Measurements from ENCODE around the gene SRP9.

SRP9 gene, protein sequence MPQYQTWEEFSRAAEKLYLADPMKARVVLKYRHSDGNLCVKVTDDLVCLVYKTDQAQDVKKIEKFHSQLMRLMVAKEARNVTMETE

DNA sequence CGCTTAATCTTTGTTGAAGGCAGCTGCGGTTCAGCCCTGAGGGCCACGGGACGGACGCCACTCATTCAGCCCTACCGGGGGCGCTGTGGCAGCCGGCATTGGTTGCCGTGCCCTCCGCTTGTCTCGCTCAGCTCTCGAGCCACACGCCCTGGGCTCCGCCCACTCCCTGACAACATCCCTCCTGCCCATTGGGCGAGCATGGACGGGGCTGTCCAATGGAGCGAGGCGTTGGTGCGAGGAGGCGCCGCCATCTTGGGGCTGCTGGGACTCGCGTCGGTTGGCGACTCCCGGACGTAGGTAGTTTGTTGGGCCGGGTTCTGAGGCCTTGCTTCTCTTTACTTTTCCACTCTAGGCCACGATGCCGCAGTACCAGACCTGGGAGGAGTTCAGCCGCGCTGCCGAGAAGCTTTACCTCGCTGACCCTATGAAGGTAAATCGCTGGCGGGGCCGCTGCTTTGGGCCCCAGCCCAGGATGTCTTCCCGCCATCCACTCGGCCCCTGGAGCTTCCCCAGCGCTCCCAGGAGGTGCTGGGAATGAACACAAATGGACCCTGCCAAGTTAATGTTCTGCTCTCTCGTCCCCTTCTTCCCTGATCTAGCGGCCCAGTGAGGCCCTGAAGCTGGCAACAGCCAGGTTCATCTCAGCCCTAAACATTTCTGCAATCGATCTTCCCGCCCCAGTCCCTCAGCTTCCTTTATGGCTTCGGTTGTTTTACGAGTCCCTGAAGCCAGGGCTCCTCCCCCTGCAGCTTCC lies at the start of gene SRP9:
SRP9 (plus strand) TSS at position 244 of the 754 bp plus-strand sequence; CDS start at position 359, 115 bp downstream.
- peak; percentile 100 for DNase-seq
- no peaks in the 10 kb centered on the region for H3K9me3 Mint-ChIP-seq
- CTCF ChIA-PET = interaction anchor here (0.6 to 3.1 kb wide), 21 partner anchors 9 to 309 kb away, joined by 3 to 12 read pairs (median 4); partner anchors contain the start of genes PYCR2 and TMEM63A
- H3K36me3 Mint-ChIP-seq = peaks cover 27% of the 10 kb centered on the region
- H3K4me3 Mint-ChIP-seq = no peak within 1 kb of the TSS
- peaks cover 3% of the 10 kb centered on the region for H3K27me3 Mint-ChIP-seq
- no peak within 1 kb of the TSS for H3K27ac Mint-ChIP-seq
- peaks cover 33% of the 10 kb centered on the region for H3K4me1 Mint-ChIP-seq

DNA sequence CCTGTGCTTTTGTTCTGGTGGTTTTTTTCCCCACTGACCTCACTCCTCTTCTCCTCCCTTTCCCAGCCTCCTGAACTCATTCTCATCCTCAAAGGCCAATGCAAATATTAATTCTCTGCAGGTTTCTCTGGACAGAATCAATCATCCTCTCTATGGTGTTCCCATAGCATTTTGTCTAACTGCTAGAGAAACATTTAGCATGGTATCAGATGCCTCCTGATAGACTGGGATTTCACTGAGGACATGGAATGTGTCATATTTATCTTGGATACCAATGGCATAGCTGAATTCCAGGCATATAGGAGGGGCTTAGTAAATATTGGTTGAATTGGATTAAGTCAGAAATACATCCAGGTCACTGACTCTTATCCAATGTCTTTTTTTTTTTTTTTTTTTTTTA lies 46.1 kb upstream of the SRP9 start:
- H3K4me3 Mint-ChIP-seq = no peak overlapping the region
- CTCF ChIA-PET = no interaction called here
- H3K4me1 Mint-ChIP-seq = no peaks in the 10 kb centered on the region
- no peaks in the 10 kb centered on the region for H3K9me3 Mint-ChIP-seq
- no peaks in the 10 kb centered on the region for H3K36me3 Mint-ChIP-seq
- H3K27ac Mint-ChIP-seq = no peak overlapping the region
- no peak for DNase-seq
- peaks cover 9% of the 10 kb centered on the region for H3K27me3 Mint-ChIP-seq

DNA sequence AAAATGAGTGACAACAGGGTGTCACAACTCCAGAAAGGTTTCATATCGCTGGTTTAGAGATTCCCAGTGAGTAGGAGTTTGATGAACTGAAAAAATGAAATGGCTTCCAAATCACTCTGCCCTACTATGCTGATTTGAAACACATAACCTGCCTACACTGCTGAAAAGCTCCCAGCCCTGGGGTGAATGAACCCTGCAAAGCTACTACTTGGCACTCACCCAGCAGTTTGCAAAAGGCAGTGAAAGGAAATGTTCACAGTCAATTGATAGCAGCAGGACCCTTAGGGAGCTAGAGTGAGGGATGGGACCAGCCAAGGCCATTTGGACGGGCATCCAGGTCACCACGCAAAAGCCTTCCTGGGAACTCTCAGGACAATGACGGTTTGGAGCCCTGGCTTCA lies 44.4 kb upstream of the SRP9 start:
- peaks cover 9% of the 10 kb centered on the region for H3K27me3 Mint-ChIP-seq
- DNase-seq = no peak
- H3K9me3 Mint-ChIP-seq = no peaks in the 10 kb centered on the region
- CTCF ChIA-PET = no interaction called here
- no peaks in the 10 kb centered on the region for H3K36me3 Mint-ChIP-seq
- H3K4me3 Mint-ChIP-seq = no peak overlapping the region
- no peaks in the 10 kb centered on the region for H3K4me1 Mint-ChIP-seq
- no peak overlapping the region for H3K27ac Mint-ChIP-seq

DNA sequence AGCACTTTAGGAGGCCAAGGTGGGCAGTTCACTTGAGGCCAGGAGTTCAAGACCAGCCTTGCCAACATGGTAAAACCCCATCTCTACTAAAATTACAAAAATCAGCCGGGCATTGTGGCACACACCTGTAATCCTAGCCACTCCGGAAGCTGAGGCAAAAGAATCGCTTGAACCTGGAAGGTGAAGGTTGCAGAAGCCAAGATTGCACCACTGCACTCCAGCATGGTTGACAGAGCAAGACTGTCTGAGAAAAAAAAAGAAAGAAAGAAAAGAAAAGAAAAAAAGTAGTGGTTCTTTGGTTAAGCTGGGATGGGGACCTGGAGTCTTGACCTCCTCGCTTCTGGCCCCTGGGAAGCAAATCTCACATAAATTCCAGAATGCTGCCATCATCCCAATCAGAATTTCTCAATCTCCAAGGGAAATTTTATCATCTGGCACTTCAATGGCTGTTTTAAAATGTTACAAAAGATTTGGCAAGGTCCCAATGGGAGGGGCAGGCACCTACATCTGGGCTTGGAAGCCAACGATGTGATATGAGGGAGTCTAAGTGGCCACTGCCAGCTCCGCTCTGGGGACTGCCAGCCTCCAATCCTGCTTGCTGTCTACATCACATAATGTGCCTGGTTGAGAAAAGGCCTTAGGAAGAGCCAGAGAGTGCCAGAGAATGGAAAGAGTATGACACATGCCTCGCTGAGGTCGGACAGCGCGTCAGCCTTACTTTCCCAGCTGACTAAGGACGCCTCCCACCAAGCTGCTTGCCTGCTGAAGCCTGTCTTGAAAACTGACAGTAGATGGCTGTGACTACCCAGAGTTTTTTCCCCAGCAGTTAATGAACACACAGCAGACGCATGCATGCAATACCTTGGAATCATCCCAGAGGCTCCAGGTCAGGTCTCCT lies 42.1 kb upstream of the SRP9 start:
- Mint-ChIP-seq H3K36me3 (no peaks in the 10 kb centered on the region), H3K4me3 (no peak overlapping the region), H3K4me1 (no peaks in the 10 kb centered on the region), H3K27ac (no peak overlapping the region), H3K9me3 (no peaks in the 10 kb centered on the region), H3K27me3 (peaks cover 9% of the 10 kb centered on the region)
- DNase-seq = no peak
- CTCF ChIA-PET = no interaction called here

DNA sequence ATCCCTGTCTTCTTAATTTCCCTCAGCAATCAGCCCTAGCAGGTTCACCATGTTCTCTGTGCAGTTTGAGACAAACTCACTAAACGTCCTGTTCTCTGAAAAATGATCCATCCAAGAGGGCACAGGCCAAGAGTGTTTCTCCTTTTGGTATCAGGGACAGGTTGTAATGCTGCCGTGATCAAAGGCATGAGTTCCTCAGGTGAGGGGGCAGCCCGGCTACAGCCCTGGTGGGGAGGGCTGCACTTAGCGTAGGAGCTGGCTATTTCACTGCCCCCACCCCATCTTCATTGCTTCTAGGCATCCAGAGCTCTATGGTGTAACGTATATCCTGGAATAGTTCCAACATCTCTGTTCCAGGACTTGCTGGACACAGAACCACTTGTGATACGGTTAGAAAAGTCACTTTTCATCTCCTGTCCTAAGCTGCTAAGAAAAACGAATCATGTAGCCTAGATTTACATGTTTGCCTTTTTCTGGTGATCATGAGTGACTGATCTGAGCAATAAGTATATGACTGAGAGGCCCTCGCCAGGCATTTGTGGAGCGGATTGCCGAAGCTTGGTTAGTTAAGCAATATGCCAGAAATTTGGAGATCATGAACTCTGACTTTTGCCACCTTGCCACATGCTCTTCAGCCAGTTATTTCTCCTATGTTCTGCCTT lies 41.1 kb upstream of the SRP9 start:
- no peak overlapping the region for H3K4me3 Mint-ChIP-seq
- H3K9me3 Mint-ChIP-seq = no peaks in the 10 kb centered on the region
- no peaks in the 10 kb centered on the region for H3K4me1 Mint-ChIP-seq
- no peak for DNase-seq
- no peak overlapping the region for H3K27ac Mint-ChIP-seq
- H3K36me3 Mint-ChIP-seq = no peaks in the 10 kb centered on the region
- CTCF ChIA-PET = interaction anchor here (0.6 to 0.8 kb wide), 2 partner anchors 10 to 167 kb away, joined by 3 read pairs; no protein-coding TSS in a partner anchor
- H3K27me3 Mint-ChIP-seq = peaks cover 4% of the 10 kb centered on the region

DNA sequence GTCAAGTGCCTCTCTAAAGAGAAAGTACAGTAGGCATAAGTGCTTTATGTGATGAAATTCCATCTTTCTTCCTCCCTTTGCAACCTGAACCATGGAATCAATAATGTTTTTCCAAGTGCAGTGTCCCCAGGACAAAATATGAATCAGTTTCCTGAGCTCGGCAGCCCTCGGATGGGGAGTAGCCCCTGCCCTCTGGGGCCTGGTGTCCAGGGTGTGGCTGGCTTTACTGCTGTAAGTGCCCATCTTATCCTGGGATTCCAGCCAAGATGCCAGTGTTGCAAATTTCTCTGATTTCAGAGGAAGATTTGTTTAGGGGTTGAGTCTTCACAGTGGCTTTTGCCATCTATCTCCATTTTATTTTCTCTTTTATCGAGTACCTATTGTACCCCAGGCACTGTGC lies 40.5 kb upstream of the SRP9 start:
- peaks cover 4% of the 10 kb centered on the region for H3K27me3 Mint-ChIP-seq
- CTCF ChIA-PET = interaction anchor here (0.6 to 0.8 kb wide), 2 partner anchors 10 to 168 kb away, joined by 3 read pairs; no protein-coding TSS in a partner anchor
- no peaks in the 10 kb centered on the region for H3K36me3 Mint-ChIP-seq
- no peaks in the 10 kb centered on the region for H3K4me1 Mint-ChIP-seq
- DNase-seq = no peak
- no peaks in the 10 kb centered on the region for H3K9me3 Mint-ChIP-seq
- H3K27ac Mint-ChIP-seq = no peak overlapping the region
- H3K4me3 Mint-ChIP-seq = no peak overlapping the region

DNA sequence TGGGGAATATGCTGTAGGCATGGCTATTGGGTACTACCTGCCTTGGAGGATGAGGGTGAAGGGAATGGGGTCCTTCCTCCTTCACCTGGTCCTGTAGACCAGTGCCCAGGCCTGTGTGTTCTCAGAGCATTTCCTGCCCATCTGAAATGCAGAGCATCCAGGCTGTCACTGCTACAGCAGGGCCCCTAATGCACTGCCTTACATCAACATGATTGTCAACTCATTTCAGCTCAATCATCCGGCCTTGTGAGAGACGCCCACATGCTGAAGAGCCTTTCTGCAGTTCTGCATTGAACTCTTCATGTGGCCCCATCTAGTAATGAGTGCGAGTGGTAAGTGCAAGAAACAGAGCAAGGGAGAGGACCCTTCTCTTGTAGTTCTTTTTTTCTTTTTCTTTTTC lies 39.8 kb upstream of the SRP9 start:
- Mint-ChIP-seq H3K27me3 (peaks cover under 1% of the 10 kb centered on the region), H3K4me3 (no peak overlapping the region), H3K36me3 (no peaks in the 10 kb centered on the region), H3K4me1 (no peaks in the 10 kb centered on the region), H3K27ac (no peak overlapping the region), H3K9me3 (no peaks in the 10 kb centered on the region)
- no peak for DNase-seq
- CTCF ChIA-PET = no interaction called here

DNA sequence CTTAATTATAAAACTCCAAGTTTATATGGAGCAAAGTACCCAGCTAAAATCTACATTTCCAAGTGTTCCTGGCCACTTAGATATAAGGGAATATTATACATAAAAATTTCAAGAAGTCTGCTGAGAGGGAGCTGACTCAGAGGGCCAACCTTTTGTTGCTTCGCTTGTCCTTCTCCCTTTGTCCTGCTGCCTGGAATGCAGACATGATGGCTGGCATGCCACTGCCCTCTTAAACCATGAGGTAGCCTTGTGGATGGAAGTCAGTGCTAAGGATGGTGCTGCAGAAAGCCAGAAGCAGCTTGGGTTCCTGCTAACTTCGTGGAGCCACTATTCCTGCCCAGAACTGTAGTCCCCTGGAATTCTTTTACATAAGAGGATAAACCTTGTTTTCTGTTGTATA lies 38.9 kb upstream of the SRP9 start:
- Mint-ChIP-seq H3K27me3 (no peaks in the 10 kb centered on the region), H3K27ac (no peak overlapping the region), H3K4me1 (no peaks in the 10 kb centered on the region), H3K36me3 (no peaks in the 10 kb centered on the region), H3K4me3 (no peak overlapping the region), H3K9me3 (no peaks in the 10 kb centered on the region)
- CTCF ChIA-PET = no interaction called here
- DNase-seq = no peak

DNA sequence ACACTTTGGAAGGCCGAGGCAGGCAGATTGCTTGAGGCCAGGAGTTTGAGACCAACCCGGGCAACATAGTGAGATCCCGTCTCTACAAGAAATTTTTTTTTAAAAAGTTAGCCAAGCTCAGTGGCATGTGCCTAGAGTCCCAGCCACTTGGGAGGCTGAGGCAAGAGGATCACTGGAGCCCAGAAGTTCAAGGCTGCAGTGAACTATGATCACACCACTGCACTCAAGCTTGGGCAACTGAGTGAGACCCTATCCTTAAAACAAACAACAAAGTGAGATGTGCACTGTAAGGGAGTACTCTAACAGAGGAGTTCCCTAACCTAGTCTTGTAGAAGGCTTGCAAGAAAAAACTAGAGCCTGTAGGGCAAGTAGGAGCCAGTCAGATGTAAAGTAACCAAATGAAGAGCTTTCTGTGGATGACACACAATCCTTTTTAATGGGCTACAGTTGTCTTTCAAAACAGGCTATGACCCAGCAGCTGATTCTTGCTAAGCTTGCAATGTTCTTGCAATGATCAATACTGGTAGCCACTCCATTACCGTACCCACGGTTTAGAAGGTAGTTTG lies 38.0 kb upstream of the SRP9 start:
- Mint-ChIP-seq H3K27ac (no peak overlapping the region), H3K4me3 (no peak overlapping the region), H3K36me3 (no peaks in the 10 kb centered on the region), H3K27me3 (no peaks in the 10 kb centered on the region), H3K4me1 (no peaks in the 10 kb centered on the region), H3K9me3 (no peaks in the 10 kb centered on the region)
- DNase-seq = no peak
- CTCF ChIA-PET = no interaction called here

DNA sequence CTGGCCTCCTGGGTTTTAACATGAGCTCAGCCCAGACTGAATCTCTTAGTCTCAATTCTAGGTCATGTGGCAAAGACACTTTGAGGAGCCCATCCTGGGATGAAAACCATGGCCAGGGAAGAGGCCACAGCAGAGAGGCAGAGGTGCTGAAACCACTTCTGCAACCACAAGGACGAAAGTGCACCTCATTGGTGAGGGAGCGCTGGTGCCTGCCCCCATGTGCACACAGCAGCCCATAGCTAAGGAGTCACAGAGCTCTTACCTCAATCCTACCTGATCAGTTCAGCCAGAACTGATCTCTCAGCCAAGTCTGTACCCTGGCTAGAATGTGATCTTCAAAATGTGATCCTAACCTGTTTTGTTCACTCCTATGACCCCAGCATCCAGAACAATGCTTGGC lies 32.9 kb upstream of the SRP9 start:
- Mint-ChIP-seq H3K9me3 (no peaks in the 10 kb centered on the region), H3K4me3 (no peak overlapping the region), H3K4me1 (no peaks in the 10 kb centered on the region), H3K27me3 (no peaks in the 10 kb centered on the region), H3K36me3 (no peaks in the 10 kb centered on the region), H3K27ac (no peak overlapping the region)
- DNase-seq = no peak
- CTCF ChIA-PET = no interaction called here

DNA sequence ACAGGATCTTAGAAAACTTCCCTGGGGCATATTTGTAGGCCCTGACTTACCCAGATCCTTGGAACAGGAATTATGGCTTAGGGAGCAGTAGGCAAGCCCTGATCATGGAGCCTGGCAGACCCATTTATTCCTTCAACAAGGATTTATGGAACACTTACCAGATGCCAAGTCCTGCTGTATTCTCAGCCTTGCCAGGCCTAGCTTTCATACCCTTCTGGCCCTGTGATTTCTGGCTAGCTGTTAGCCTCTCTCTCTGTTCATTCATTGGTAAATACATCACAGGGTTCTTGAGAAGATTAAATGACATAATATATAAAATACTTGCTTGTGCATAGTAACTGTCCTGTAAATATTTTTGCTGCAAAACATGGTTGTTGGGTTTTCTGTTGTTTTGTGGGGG lies 32.4 kb upstream of the SRP9 start:
- no peaks in the 10 kb centered on the region for H3K9me3 Mint-ChIP-seq
- no peaks in the 10 kb centered on the region for H3K36me3 Mint-ChIP-seq
- CTCF ChIA-PET = no interaction called here
- H3K27ac Mint-ChIP-seq = no peak overlapping the region
- H3K4me1 Mint-ChIP-seq = no peaks in the 10 kb centered on the region
- DNase-seq = no peak
- peaks cover 2% of the 10 kb centered on the region for H3K27me3 Mint-ChIP-seq
- H3K4me3 Mint-ChIP-seq = no peak overlapping the region

DNA sequence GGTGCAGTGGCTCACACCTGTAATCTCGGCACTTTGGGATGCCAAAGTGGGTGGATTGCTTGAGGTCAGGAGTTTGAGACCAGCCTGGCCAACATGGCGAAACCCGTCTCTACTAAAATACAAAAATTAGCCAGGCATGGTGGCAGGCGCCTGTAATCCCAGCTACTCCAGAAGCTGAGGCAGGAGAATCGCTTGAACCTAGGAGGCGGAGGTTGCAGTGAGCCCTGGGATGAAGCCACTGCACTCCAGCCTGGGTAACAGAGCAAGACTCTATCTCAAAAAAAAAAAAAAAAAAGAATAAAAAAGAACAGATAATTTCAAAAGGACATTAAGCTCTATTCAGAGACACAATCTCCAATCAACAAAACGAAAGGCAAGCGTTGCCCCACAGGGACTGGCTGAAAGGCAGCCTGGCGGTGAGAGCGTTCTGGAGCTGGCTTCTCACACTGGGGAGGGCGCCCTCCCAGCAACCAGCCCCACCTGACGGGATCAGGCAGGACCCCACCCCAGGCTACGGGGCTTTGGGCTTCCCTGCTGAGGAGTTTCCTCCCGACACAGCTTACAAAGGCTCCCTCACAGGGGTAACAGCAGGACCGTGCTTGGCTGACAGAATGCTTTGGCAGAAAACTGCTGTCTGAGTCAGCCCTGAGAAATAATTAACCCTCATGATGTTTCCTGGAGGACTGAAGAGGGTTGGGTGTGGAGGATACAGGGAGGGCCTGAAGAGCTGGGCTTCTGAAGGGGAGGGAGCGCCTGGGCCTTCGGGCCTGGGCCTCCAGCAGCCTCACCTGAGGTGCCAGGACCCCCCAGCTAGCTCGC lies 31.1 kb upstream of the SRP9 start:
- CTCF ChIA-PET = interaction anchor here (0.7 to 0.9 kb wide), 2 partner anchors 10 to 271 kb away, joined by 3 read pairs; no protein-coding TSS in a partner anchor
- DNase-seq = no peak
- no peaks in the 10 kb centered on the region for H3K4me1 Mint-ChIP-seq
- H3K9me3 Mint-ChIP-seq = no peaks in the 10 kb centered on the region
- H3K4me3 Mint-ChIP-seq = no peak overlapping the region
- H3K36me3 Mint-ChIP-seq = no peaks in the 10 kb centered on the region
- H3K27me3 Mint-ChIP-seq = peaks cover 5% of the 10 kb centered on the region
- H3K27ac Mint-ChIP-seq = no peak overlapping the region

DNA sequence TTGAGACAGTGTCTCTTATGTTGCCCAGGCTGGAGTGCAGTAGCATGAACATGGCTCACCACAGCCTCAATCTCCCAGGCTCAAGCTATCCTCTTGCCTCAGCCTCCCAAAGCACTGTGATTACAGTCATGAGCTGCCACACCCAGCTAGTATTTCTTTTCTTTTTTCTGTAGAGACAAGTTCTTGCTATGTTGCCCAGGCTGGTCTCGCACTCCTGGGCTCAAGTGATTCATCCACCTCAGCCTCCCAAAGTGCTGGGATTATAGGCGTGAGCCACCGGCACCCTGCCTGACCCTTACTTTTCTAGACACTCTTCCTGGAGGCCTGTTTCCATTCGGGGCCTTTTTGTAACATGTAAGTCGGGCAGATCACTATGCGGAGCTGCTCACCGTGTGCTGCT lies 30.1 kb upstream of the SRP9 start:
- no peak overlapping the region for H3K4me3 Mint-ChIP-seq
- CTCF ChIA-PET = interaction anchor here (1.2 kb wide), 1 partner anchor 9 kb away, joined by 3 read pairs; no protein-coding TSS in a partner anchor
- DNase-seq = no peak

More for the DNA sequence above, 30.1 kb upstream of the SRP9 start:
- Mint-ChIP-seq H3K9me3 (no peaks in the 10 kb centered on the region), H3K36me3 (no peaks in the 10 kb centered on the region), H3K4me1 (no peaks in the 10 kb centered on the region), H3K27ac (no peak overlapping the region), H3K27me3 (peaks cover 5% of the 10 kb centered on the region)
